Fibroblast of skin of left quadriceps (primary cell): ENCODE results near the gene DR1.
"Not testable (repeated sequence)": the region's sequence is repeated elsewhere in the genome, so short reads cannot be mapped to it uniquely, and the experiment has no call there.

Source experiments
- DNase-seq, 2 experiments: peaks; one replicate each; pipeline ENCODE4 v3.0.0-alpha.2; 2013; ENCODE audit warnings: low read depth in 2 of 2

The DR1 gene

DNA sequence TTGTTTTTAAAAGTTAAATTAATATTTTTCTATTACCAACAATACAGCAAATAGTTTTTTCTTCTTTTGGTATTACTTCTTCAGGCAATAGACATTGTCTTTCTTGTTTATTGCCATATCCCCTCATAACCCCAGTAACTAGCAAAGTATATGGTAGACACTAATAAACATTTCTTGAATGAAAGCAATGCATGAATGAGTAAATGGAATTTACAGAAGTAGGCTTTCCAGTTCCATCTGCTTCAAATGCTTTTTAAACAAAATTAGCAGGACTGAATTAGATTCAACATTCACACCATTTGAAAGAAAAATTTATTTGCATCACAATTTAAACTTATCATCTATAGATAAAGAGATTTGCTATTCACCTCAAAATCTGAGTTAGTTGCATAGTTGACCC, 5.6 kb upstream of the DR1 start:
- DNase-seq: no peak

DNA sequence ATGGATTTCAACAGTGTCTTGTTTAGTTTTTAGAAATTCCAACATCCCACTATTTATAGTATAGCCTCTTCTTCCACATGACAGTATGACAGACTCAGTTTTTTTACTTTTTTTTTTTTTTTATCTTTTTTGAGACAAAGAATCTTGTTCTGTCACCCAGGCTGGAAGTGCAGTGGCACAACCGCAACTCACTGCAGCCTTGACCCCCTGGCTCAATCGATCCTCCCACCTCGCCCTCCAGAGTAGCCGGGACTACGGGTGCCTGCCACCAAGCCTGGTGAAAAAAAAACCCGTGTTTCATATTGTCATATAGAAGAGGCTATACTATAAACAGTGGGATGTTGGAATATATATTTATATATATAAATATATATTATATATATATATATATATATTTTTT, 1.2 kb upstream of the DR1 start:
- no peak for DNase-seq

GRCh38 chr1:93344886-93345632, 648 bp upstream of the DR1 start:
- DNase-seq: no peak

GRCh38 chr1:93346421-93346993, 800 bp downstream of the DR1 start:
- DNase-seq: no peak

DNA sequence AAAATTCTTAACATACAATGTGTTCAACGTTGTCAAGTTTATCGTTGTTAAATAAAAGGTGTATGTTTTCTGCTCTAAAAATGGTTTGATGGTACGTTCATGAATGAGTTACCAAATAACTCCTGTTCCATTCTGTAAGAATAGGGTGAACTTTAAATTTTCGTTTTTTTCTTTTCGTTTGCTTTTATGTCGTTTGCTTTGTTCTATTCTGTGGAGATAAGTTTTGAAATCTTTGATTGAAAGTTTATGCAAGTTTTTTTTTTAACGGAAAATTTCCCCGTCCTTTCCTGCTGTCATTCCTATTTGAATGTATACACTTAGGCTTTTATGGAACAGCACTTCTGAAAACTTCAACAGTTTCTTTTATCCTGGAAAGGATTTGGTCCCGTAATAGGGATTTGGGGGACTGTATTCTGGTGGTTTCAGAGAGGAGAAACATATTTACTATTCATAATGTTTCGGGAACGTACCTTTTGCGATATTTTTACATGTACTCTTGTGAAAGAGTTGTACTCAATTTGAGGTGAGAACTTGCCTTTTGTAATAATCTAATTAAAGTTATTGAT, 1.7 kb downstream of the DR1 start:
- no peak for DNase-seq

DNA sequence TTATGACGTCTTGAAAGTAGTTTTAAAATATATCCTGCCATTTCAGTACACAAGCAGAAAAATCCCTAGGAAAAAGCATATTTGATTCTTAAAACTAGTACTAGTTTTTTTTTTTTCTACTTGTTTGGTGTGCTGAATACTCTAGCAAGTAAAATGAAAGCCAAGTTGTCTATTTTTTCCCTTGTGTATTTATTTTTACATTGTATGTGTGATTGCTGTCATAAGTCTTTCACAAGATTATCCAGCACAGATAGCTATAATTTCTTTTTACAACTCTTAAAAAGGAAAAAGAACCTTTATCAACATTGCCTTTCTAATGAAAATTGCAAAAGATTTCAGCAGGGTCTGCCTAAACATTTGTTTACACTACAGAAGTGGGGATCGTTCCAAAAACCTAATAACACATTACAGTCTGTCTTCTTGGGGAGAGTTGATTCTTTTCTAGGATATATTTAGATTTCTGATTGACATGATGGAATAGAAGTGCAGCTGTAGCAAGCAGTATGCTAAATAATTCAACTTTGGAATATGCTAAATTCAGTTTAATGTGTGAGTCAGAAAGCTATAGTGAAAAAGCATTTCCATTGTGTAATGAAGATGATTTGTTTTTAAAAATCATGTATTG, 2.5 kb downstream of the DR1 start:
- DNase-seq: no peak

DNA sequence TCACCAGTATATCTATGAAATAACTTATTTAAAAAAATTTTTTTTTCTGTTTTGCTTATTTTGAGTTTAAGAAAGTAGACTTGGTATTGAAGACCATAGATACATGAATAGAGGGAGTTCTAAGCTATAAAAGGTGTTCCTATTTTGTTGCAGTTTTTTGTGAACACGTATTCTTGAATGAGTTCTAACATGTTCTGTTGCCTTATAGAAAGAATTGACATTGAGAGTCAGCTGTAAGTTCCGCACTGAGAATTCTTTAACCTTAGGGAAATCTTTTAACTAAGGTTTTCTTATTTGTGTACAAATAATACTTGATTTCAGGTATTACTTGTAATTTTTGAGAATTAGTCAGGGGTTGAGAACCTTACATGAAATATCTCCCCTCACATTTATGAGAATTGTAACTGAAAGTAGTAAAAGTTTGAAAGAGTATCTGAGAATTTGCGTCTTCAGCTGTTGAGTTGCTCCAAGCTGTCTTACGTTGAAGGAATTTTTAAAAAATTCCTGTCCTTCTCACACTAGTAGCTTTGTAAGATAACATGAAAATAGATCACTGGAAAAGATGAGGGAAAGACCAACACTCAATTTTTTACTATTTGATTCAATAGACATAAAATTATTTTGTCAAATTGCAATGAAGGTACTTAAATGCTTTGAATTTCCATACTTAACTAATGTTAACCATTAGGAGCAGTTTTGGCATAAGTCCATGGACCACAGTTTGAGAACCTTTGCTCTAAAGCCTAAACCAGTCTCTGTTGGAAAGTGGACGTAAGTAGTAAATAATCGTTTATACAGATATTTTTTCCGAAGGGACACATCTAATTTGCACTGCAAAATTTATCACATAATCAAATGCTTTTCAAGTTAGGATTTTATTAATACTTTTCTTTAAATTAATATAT, 3.8 kb downstream of the DR1 start:
- DNase-seq: no peak

DNA sequence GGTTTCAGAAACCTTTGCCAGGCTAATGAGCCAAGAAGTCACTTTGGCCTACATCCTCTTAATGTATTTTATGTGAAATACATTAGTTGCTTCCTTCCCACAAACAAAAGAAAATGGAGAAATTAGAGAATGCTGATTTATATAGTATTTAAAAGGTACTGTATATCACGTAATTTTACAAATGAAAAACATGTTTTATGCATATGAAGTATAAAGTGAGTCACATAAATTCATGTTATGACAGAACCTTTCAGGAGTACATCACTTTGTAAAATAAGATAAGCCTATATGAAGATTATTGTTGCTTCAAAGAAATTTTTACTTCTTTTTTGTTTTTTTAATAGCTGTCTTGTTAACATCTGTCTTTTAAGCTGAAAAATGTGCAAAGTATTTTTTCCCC, 4.6 kb downstream of the DR1 start:
- DNase-seq: no peak

DNA sequence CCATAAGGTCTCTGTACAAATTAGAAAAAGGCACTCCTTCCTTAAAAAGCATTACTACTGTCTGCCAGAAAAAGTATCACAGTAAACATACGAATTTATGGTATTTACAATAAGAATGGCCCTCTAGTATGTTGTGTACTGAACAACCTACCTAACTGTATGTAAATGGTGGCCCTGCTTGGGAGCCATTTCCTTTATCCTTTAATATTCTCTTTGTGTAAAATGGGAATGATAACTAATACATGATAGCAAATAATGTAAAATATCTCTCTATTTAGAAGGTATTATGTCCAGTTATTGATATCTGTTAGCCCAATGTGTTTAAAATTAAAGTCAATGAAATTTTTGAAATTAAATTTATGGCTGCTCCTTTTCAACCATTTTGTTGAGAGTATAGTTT, 5.2 kb downstream of the DR1 start:
- DNase-seq: no peak

DNA sequence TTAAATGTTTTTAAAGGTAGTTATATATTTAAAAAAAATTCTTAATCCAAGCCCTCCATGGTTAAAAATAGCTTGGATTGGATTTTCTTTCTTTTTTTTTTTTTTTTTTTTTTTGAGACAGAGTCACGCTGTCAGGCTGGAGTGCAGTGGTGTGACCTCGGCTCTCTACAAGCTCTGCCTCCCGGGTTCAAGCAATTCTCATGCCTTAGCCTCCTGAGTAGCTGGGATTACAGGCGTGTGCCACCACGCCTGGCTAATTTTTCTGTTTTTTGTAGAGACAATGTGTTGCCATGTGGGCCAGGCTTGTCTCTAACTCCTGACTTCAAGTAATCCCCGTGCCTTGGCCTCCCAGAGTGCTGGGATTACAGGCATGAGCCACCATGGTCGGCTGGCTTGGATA, 5.6 kb downstream of the DR1 start:
- DNase-seq: not testable (repeated sequence)

GRCh38 chr1:93352376-93352775, 6.7 kb downstream of the DR1 start:
- no peak for DNase-seq

- peak; percentile 38 to 39 for DNase-seq
These were observed 7.6 kb downstream of the DR1 start for GRCh38 chr1:93353286-93353685.

GRCh38 chr1:93354749-93355148, 9.0 kb downstream of the DR1 start:
- no peak for DNase-seq

DNA sequence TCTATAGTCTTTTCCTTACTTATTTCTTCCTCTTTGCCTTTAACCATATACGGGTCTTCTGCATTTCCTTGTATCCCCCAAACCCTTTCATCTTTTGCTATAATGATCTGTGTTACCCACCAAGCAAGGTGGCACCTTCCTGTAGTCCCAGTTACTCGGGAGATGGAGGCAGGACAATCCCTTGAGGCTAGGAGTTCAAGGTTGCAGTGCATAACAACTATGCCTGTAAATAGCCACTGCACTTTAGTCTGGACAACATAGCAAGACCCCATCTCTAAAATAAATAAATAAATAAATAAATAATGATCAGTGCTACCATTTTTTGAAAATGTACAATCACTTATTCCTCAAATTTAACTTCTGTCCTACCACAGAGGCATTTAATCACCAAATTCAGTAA, 11.5 kb downstream of the DR1 start:
- no peak for DNase-seq

DNA sequence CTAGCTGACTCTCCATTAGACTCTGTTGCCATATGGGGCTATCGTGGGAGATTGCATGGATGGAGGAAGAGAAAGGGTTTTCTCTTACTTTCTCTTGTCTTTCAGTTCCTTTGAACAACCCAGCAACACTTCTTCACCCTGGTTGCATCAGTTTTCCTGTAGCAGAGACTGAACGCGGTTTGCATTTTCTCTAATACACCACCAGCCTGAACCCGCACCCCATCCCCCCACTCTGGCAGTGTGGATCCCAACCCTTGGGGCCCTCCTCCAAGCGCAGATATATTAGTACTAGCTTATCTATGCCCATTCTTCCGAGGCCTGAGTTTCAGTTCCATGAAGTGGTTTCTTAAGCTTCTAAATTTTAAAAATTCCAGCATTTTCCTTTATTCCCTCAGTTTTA, 12.6 kb downstream of the DR1 start:
- no peak for DNase-seq

DNA sequence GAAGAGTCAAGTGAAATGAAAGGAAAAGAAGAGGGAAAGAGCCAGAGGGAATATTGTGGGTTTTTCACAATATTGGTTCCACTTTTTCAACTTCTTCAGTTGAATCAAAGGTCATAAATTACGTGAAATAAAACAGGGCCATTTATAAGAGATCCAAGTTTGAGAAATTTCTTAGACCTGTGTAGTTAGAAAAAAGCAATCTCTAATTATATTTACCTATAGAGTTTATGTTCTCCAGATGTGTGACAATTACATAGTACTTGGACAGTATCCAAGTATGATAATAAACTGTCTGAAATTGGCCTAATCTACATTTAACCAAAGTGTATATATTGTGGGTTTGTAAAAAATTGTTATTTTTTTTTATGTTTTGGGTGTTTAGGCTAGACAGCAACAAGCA, 14.4 kb downstream of the DR1 start:
- no peak for DNase-seq

DNA sequence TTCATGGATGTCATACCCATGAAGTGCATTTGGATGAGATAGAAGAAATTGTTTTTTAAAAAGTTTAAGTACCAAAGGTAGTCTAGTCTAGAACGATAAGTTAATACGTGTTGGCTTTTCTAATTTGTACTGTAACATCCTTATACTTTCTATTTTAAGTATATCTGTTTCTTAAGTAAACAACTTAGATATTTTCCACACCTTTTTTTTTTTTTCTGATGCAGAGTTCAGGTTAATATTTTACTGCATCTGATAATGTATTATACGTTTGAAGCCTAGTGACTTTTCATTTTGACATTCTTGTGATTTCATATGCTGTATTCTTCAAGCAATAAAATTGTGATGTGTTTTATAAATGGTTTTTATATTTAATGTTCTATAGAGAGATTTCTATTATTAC, 16.5 kb downstream of the DR1 start:
- DNase-seq: no peak

DNA sequence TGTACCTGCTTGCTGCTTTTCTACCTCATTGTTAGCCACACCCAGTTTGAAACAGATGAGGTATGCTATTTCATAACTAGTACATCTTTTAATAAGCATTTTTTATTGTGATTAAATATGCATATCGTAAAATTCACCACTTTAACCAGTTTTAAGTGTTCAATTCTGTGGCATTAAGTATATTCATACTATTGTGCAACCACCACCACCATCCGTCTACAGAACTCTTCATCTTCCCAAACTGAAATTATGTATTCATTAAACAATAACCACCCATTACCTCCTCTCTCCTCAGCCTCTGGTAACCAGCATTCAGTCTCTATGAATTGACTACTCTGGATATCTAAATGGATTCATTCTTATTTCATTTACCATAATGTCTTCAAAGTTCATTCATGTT, 20.1 kb downstream of the DR1 start:
- DNase-seq: no peak

DNA sequence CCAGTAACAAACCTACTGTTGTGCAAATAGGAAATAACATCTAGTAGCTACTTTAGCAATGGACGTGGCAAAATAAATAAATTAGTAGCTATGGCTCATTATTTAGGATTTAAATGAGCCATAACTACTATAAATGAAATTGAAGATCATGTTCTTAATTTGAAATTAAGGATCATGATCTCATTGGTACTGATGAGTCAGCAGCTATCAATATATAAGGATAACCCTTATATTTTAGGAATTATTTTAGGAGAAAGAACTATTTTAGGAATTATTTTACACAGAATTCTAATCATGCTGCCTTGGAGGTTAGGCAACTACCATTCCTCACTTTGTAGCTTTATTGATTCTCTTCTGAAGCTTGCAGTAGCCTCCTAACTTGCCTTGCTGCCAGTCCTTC, 24.0 kb downstream of the DR1 start:
- no peak for DNase-seq

GRCh38 chr1:93374334-93375106, 28.8 kb downstream of the DR1 start:
- DNase-seq: no peak

DNA sequence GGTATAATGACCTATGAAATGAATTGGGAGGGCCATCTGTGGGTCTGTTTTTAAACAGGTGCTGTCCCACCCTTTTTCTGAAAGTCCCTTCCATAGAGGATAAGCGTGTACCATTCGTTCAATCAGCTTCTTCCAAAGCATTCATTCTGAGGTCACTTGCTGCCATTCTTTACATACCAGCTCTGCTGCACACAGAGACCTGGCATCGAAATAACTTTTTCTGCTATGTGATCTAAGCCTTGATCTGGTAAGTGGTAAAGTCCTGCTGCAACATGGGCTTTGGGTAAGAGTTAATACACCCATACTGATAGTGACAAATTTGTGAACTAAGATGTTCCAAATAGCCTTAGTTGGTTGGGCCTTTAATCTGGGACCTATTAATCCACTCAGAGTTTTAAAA, 38.9 kb downstream of the DR1 start:
- no peak for DNase-seq
